Suprapubic skin (tissue), 4 donors: ENCODE data around the gene NFE2L1.

Experiments used
- EP300 ChIP-seq: sonication (generic); formaldehyde crosslinking; IDR thresholded peaks from one replicate; pipeline ENCODE4 v1.6.1; 2017; ENCODE audit warnings: antibody characterized with exemption
- POLR2AphosphoS5 ChIP-seq, 3 donors: sonication (generic); formaldehyde crosslinking; IDR thresholded peaks; one replicate each; pipeline ENCODE4 v1.6.1; 2017; ENCODE audit warnings: antibody characterized with exemption in 3 of 3
- TF ChIP-seq, protein P1 (sequence below), 2 donors: fragments of 200-600 bp in 1 of 2; fragments of 450-650 bp in 1 of 2; sonication (generic) in 1 of 2; IDR thresholded peaks; one replicate each; pipeline ENCODE4 v1.5.1; 2016 to 2019; ENCODE audit warnings: antibody characterized with exemption in 2 of 2, mild to moderate bottlenecking in 1 of 2, moderate library complexity in 1 of 2

DNA sequence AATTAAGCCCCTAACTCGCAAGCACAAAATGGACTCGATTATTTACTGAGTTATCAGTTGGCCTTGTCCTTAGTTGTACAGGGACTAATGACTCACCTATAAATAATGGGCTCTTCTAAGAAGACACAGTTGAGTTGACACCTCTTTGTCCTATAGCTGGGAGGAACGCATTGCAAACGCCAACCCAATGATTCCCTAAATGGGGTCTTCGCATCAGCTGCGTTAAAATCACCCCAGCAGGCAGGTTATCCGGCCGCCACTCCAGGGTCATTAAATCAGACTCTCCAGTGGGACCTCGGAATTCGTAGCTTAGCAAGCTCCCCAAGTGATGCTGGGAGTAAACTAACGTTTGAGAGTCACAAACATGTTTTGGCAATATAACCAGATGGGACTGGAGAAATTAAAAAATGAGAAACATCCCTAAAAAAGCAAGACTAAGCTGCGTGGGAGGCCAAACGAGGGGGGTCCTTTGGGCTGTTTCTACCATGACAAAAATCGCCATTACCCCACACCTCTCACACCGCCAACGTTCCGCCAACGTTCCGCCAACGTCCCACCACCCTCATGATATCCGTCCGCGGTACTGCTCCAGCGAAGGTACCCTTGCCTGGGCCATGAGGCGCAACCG lies 932 bp upstream of the NFE2L1 start:
- TF ChIP-seq, protein P1, sequence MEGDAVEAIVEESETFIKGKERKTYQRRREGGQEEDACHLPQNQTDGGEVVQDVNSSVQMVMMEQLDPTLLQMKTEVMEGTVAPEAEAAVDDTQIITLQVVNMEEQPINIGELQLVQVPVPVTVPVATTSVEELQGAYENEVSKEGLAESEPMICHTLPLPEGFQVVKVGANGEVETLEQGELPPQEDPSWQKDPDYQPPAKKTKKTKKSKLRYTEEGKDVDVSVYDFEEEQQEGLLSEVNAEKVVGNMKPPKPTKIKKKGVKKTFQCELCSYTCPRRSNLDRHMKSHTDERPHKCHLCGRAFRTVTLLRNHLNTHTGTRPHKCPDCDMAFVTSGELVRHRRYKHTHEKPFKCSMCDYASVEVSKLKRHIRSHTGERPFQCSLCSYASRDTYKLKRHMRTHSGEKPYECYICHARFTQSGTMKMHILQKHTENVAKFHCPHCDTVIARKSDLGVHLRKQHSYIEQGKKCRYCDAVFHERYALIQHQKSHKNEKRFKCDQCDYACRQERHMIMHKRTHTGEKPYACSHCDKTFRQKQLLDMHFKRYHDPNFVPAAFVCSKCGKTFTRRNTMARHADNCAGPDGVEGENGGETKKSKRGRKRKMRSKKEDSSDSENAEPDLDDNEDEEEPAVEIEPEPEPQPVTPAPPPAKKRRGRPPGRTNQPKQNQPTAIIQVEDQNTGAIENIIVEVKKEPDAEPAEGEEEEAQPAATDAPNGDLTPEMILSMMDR (IDR thresholded peaks at IDR 0.05), result no peak
- no peak for TF ChIP-seq EP300
- TF ChIP-seq POLR2AphosphoS5 (IDR thresholded peaks at IDR 0.05), result no peak
